Gastroesophageal sphincter (tissue), 3 donors: ENCODE measurements around the gene AAK1.

ENCODE experiments used
- POLR2A ChIP-seq, 2 donors: fragments of 450-650 bp; IDR thresholded peaks; one replicate each; pipeline ENCODE4 v1.6.1; 2017; ENCODE audit warnings: antibody characterized with exemption in 2 of 2, mild to moderate bottlenecking in 2 of 2, moderate library complexity in 1 of 2
- POLR2AphosphoS5 ChIP-seq: sonication (generic); formaldehyde crosslinking; IDR thresholded peaks from one replicate; pipeline ENCODE4 v1.6.1; 2017; ENCODE audit warnings: antibody characterized with exemption
- TF ChIP-seq, protein P1 (sequence below), 4 experiments: fragments of 200-600 bp in 2 of 4; fragments of 450-650 bp in 2 of 4; sonication (generic) in 1 of 4; IDR thresholded peaks; one replicate each; pipeline ENCODE4 v1.5.1; 2017 to 2019; ENCODE audit warnings: antibody characterized with exemption in 4 of 4, mild to moderate bottlenecking in 2 of 4, moderate library complexity in 2 of 4

DNA sequence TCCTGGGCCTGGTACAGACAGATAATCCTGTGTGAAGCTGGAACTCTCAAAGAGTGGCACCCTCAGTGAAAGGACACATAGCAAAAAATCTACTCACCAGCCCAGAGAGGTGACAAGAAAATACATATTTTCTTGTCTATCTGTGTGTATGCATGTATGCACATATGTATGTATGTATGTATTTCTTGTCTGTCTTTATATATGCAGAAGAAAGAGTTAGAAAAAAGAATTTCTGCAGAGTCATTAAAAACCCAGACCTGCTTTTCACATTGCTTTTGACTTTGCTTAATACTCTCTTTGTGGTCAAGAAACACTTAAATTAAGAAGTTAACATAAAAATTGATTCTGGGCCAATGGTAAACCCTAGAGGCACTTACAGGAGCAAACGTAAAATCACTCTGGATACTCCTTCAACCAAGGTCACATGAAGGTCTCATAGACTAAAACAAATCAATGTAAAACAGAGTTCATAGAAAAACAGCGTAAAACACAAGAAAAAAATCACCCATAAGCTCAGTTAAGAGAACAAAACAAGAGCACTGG lies 16.5 kb upstream of the AAK1 start:
- TF ChIP-seq, protein P1, sequence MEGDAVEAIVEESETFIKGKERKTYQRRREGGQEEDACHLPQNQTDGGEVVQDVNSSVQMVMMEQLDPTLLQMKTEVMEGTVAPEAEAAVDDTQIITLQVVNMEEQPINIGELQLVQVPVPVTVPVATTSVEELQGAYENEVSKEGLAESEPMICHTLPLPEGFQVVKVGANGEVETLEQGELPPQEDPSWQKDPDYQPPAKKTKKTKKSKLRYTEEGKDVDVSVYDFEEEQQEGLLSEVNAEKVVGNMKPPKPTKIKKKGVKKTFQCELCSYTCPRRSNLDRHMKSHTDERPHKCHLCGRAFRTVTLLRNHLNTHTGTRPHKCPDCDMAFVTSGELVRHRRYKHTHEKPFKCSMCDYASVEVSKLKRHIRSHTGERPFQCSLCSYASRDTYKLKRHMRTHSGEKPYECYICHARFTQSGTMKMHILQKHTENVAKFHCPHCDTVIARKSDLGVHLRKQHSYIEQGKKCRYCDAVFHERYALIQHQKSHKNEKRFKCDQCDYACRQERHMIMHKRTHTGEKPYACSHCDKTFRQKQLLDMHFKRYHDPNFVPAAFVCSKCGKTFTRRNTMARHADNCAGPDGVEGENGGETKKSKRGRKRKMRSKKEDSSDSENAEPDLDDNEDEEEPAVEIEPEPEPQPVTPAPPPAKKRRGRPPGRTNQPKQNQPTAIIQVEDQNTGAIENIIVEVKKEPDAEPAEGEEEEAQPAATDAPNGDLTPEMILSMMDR (IDR thresholded peaks at IDR 0.05): no peak
- TF ChIP-seq POLR2A (IDR thresholded peaks at IDR 0.05): no peak
- TF ChIP-seq POLR2AphosphoS5: no peak
